CD4-positive, alpha-beta T cell treated with Interleukin-1 beta for 1 hour (primary cell): ENCODE data around the gene BTG3.

Source experiments
- DNase-seq, 2 donors: peaks; one replicate each; pipeline ENCODE4 v3.0.0-alpha.2; 2020 to 2022

BTG3 gene

DNA sequence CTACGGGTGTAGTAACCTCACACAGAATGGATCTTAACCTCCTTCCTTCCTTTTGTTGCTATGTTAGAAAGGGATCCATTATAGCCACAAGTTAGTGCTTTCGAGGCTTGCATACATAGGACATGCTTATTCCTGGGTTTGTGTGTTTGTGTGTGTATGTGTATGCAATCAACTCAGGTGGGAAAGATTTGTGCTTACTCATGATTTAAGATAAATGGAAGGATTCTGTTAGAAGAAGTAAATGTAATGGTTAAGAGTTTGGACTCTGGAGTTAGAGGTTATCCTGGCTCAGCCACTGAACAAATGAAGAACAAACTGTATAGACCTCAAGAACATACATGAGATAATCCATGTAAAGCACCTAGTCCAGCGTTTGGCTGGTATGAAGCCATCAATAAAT, 28.8 kb downstream of the BTG3 start:
- DNase-seq: no peak

DNA sequence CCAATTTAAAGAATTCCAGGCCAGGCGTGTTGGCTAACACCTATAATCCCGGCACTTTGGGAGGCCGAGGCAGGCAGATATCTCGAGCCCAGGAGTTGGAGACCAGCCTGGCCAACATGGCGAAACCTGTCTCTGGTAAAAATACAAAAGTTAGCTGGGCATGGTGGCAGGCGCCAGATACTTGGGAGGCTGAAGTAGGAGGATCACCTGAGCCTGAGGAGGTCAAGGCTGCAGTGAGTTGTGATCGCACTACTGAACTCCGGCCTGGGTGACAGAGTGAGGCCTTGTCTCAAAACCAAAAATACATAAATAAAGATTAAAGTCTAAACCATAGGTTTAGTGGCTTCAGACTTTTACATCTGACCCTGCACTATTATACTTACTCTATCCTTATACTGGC, 32.4 kb downstream of the BTG3 start:
- no peak for DNase-seq

DNA sequence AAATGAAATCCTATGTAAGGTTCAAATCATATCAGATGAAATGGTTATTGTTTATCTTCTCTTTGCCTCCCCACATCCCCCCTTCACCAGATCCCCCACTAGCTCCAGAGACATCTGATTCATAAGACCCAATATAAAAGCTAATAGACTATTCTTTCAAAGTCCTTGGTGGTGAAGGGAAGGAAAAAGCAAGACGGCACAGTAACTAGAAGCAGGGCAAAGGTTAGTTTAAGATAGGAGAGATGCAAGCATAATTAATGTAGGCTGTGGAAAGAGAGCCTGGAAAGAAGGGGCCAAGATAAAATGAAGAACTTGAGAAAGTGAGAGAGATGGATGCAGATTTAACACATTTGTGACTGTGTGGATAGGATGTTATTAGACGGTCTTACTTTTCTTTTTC, 33.8 kb downstream of the BTG3 start:
- DNase-seq: no peak

DNA sequence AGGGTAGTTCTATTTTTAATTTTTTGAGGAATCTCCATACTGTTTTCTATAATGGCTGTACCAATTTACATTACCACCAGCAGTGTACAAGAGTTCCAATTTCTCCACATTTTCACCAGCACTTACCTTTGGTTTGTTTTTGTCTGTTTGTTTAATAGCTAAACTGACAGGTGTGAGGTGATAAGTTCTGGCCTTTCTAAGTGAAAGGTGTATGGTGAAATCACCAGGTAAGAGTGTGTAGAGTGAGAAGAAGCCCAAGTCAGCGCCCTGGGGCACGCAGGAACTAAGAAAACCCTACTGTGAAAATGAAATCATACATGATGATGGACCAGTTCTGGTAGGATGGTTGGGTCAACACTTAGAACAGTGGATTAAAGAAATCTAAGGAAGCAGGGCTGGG, 34.5 kb downstream of the BTG3 start:
- no peak for DNase-seq

DNA sequence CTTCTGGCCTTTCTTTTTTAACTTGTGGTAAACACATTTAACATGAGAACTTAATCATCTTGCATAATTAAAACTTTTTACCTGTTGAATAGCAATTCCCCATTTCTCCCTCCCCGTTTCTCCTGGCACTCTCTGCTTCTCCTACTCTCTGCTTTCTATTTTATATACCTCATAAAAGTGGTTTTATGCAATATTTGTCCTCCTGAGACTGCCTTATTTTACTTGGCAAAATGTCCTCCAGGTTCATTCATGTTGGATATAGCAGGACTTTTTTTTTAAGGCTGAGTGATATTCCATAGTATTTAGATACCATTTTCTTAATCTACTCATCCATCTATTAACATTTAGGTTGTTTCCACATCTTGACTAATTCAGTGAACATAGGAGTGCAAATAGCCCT, 35.0 kb downstream of the BTG3 start:
- DNase-seq: no peak

DNA sequence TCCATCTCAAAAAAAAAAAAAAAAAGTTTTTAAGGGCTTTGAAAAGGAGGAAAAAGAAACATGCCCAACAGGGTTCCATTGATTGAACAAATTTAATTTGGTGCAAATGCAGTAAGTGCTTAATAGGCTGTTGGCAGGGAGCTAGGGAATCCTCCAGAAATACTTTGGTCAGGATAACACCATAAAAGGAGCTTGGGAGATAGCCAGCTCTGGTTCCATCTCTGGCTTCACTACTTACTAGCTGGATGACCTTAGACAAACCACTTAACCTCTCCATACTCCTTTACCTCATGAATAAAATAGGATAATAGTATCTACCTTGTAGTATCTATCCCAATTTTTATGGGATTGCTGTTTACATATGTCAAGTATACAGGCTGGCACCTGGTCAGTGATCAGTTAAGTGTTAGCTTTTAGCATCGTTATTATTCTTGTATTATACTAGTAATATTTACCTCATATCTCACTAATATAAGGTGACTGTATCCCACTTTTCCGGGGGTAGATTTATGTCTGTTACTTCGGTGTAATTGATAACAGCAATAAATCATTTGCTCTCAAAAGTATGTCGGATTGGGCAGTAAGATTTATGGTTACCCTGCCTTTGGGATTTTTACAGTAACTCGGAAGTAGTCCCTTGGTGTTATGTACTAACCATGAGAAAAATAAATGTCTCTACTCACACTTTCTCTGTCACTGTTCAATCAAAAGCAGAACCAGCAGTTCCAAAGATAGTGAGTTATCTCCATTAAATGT, 36.4 kb downstream of the BTG3 start:
- DNase-seq: no peak

DNA sequence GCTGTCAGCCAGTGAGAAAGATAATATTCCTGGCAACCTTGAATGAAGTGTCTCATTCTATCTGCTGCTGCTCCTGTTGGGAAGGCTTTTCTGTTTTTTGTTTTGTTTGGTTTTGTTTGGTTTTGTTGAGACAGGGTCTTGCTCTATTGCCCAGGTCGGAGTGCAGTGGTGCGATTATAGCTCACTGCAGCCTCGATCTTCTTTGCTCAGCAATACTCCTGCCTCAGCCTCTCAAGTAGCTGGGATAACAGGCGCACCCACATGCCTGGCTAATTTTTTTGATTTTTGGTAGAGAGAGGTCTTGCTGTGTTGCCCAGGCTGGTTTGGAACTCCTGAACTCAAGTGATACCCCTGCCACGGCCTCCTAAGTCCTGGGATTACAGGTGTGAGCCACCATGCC, 37.6 kb downstream of the BTG3 start:
- no peak for DNase-seq

DNA sequence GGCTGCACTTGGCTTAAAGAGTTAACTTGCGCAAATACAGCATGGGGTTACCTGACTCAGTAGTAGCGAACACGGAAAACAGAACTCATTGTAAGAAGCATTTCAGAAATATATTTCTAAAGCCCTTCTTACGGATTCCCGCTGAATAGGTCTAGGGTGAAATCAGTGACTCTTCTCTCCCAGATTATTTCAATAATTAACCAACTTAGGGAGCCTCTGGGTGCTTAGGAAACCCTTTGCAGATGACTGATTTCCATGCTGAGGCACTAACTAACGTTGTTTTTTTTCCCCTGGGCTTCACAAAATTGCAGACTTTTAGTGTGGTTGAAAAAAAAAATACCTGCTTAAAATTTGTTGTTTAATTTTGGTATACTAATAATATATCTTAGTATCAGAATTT, 40.3 kb downstream of the BTG3 start:
- no peak for DNase-seq

DNA sequence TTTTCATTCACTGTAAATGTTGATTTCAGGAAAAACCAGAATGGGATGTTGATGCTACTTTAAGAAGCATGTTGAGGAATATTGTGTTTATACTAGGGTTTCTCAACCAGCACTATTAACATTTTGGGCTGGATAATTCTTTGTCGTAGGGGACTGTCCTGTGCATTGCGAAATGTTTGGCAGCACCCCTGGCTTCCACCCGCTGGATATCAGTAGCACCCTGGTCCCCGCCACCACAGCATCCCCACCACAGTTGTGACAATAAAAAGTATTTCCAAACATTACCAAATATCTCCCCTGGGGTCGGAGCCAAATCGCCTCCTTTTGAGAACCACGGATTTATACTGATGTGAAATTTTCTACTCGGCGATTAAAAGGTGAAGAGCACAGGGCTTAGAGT, 41.9 kb downstream of the BTG3 start:
- DNase-seq: no peak

DNA sequence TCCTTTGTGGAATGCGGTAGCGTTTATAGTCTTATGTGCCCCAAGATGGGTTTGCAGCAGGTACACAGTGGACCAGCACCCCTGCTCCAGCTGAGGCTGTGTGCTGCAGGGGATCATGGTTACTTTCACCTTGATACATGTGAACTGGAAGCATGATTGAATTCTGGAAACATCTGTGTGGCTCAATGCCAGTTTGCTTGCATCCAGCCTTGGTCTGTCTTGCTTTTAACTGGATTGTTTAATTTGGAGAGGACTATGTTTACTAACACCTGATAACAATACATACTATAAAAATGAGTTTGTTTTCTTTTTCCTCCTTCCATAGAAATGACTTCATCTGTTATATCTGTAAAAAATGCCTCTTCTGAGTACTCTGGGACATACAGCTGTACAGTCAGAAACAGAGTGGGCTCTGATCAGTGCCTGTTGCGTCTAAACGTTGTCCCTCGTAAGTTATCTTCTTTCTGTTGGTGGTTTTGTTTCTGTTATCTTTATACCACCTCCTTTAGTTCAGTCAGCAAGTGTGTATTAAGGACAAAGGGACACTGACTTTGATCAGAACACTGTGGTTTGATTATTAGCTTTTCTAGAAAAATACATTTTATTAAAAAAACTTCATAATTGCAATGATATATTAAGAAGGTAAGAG, 52.2 kb downstream of the BTG3 start:
- DNase-seq: no peak

DNA sequence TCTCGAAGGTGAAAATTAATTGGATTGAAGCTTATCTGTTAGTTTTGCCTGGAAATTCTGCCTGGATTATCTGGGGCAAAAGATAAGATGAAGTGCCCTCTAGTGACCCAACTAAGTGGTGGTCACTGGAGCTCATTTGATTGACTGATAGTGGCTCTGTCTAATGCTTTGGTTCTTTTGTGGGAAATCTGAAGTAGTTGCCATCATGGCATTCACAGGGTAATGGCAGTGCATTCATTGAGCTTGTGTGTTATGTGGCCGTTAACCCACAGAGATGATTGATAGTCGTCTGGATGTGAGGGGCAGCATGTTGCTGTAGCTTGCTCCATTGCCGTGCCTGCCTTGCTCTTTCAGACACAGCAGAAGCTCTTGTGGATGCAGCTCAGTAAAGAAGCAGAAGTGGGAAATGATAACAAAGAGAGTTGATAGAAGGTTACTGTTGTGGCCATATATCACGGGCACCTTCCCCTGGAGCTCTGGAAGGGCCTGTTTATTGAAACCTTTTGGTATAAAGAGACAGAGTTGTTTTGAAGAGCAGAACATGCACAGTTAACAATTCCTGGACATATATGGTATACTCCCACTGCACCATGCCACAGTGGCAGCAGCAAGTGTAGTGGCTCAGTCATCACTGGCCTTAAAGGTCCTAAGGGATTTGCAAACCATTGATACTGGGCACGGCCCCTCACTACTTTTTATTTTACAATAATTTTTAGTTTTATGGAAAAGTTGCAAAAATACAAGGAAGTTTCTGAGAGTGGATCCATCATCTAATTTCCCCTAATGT, 57.8 kb downstream of the BTG3 start:
- no peak for DNase-seq

DNA sequence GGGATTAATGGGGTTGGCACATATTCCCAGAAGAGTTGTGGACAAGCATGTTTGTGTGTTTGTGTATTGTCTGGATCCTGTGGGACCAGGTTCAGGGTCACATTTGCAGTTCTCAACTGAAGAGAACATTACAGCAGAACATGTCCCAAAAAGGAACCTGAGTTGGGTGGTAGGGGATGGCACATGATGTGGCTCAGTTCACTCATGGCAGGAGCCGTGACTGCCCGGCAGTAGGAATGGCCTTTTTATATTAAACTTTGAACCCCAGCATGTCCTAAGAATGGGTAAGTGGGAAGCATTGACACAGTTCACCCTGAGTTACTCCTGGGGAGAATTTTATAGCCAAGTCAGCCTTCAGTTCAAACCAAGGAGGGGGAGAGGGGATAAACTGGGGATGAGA, 58.6 kb downstream of the BTG3 start:
- DNase-seq: no peak

DNA sequence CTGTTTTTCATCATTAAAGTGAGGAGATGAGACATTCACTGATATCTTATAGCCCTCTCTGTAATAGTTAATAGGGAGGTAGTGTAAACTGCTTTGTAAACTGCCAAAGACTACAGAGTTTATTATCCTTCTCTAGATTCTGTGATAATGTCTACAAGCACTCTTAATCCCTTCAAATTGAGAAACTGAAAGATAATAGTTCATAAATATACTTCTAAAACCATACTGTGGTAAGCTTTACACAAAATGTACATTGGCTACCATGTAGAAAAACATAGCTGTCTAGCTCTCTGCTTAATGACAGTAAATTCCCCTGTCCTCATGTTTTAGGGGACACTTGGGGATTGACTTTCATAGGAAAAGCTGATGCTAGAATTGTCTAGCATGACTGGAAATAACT, 60.3 kb downstream of the BTG3 start:
- DNase-seq: no peak

DNA sequence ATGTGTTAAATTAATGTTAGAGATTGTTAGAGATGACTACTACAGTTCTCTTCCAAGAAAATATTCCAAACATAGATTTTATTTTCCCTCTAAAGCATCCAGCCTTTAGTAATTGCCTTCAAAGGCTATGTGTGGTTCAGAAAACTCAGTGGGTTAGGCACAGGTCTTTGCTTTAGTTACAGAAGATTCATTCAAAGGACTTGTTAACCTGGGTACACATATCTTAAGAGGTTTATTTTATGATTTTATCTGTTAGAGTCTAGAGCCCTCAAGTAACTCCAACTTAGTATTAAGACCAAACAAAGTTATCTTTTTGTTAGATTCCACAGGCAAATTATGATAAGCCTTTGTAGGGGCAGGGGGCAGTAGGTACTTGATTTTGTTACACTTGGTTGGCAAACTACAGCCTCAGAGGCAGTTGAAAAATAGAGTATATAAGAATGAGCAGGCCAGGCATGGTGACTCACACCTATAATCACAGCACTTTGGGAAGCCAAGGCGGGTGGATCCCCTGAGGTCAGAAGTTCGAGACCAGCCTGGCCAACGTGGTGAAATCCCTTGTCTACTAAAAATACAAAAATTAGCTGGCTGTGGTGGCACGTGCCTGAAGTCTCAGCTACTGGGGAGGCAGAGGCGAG, 61.9 kb downstream of the BTG3 start:
- no peak for DNase-seq

DNA sequence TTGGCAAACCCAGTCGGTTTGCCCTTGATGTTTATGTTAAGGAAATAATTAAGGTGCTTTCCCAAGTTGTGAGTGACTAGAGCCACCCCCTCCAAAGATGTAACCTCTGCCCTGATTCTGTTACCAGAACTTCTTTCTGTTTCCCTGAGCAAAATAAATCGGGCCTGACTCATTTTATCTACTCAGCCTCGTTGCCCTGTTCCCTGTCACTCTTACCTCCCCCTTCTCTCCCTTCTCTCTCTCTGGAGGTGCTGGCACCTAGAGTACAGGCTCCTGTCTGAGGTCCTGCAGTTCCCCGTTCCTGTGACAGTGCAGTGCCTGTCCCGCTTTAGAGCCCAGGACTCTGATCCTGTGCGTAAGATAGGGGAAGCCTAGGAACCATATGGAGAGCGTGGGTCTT, 64.4 kb downstream of the BTG3 start:
- no peak for DNase-seq

DNA sequence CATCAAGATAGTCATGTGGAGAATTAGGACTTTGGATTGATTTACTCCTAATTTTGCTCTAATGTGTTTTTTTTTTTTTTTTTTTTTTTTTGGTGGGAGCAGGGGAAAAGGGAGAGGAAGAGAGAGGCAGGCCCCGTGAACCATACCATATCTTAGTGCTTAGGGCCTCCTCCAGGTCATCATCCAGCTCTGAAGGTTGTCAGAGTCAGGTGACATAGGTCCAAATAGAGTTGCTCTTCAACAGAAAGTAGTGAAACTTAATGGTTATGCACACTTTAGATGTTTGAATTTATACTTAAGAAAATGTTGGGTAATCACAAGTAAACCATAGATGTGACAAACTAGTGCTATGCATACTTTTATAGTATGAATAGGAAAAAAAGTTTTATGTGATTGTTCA, 67.7 kb downstream of the BTG3 start:
- no peak for DNase-seq
